Chondrocyte (in vitro differentiated cells): ENCODE data around the gene BCL7A. TPM values are rescaled to one million over a fixed set of nuclear protein-coding genes. Genes with fewer than 3 reads are reported as not detected.

Experiments used
- DNase-seq: peaks from one replicate; pipeline ENCODE4 v3.0.0; 2021; ENCODE audit warnings: mixed read lengths, low spot score
- H3K27ac Mint-ChIP-seq: one replicate; pipeline ENCODE4 v1.8.0; 2021; ENCODE audit warnings: mild to moderate bottlenecking, moderate library complexity, mixed read lengths; ENCODE audit not compliant: unreplicated experiment
- H3K27me3 Mint-ChIP-seq: 2 replicates; pipeline ENCODE4 v1.8.0; 2021; ENCODE audit warnings: low read depth, mixed read lengths
- H3K36me3 Mint-ChIP-seq: 2 replicates; pipeline ENCODE4 v1.8.0; 2021; ENCODE audit warnings: low read depth, mixed read lengths
- H3K4me1 Mint-ChIP-seq: 2 replicates; pipeline ENCODE4 v1.8.0; 2021; ENCODE audit warnings: low read depth, mild to moderate bottlenecking, mixed read lengths
- H3K4me3 Mint-ChIP-seq: one replicate; pipeline ENCODE4 v1.8.0; 2021; ENCODE audit warnings: mild to moderate bottlenecking, moderate library complexity, mixed read lengths; ENCODE audit not compliant: unreplicated experiment
- H3K9me3 Mint-ChIP-seq: 2 replicates; pipeline ENCODE4 v1.8.0; 2021; ENCODE audit warnings: low read depth, mixed read lengths
- CTCF ChIP-seq: fragments of 200-600 bp; sonication (generic); IDR thresholded peaks from 2 replicates; pipeline ENCODE4 v1.5.0; 2021; ENCODE audit warnings: antibody characterized with exemption, mild to moderate bottlenecking, moderate library complexity
- total RNA-seq: library from RNA; stranded (reverse); gene quantifications from 3 replicates; pipeline ENCODE4 v1.2.1, GENCODE V29; 2021

Gene BCL7A
- total RNA-seq, 1 donor from 2014 or later: 10.0 TPM

- no peak for DNase-seq
- Mint-ChIP-seq H3K27ac (no peak overlapping the region), H3K36me3 (no peaks in the 10 kb centered on the region), H3K27me3 (no peaks in the 10 kb centered on the region), H3K4me1 (no peaks in the 10 kb centered on the region), H3K4me3 (no peak overlapping the region), H3K9me3 (peaks cover 2% of the 10 kb centered on the region)
- TF ChIP-seq CTCF: no peak
Measured at GRCh38 chr12:122013136-122013535, 8.5 kb upstream of the BCL7A start.

GRCh38 chr12:122013791-122014590 is 7.7 kb upstream of the BCL7A start:
- H3K4me1 Mint-ChIP-seq: no peaks in the 10 kb centered on the region
- H3K36me3 Mint-ChIP-seq: no peaks in the 10 kb centered on the region
- H3K4me3 Mint-ChIP-seq: no peak overlapping the region
- TF ChIP-seq CTCF: no peak
- H3K27ac Mint-ChIP-seq: no peak overlapping the region
- H3K27me3 Mint-ChIP-seq: no peaks in the 10 kb centered on the region
- peaks cover 7% of the 10 kb centered on the region for H3K9me3 Mint-ChIP-seq
- no peak for DNase-seq

- H3K4me3 Mint-ChIP-seq: no peak overlapping the region
- H3K9me3 Mint-ChIP-seq: peaks cover 7% of the 10 kb centered on the region
- no peak for DNase-seq
- peaks cover 2% of the 10 kb centered on the region for H3K36me3 Mint-ChIP-seq
- H3K27me3 Mint-ChIP-seq: no peaks in the 10 kb centered on the region
- no peak overlapping the region for H3K27ac Mint-ChIP-seq
- TF ChIP-seq CTCF: no peak
- H3K4me1 Mint-ChIP-seq: no peaks in the 10 kb centered on the region
Measured at GRCh38 chr12:122014781-122015180, 6.9 kb upstream of the BCL7A start.

GRCh38 chr12:122018457-122018856 is 3.2 kb upstream of the BCL7A start:
- Mint-ChIP-seq H3K27me3 (no peaks in the 10 kb centered on the region), H3K27ac (no peak overlapping the region), H3K4me1 (peaks cover 12% of the 10 kb centered on the region), H3K4me3 (no peak overlapping the region), H3K9me3 (peaks cover 4% of the 10 kb centered on the region), H3K36me3 (peaks cover 2% of the 10 kb centered on the region)
- TF ChIP-seq CTCF: no peak
- no peak for DNase-seq

- Mint-ChIP-seq H3K27me3 (no peaks in the 10 kb centered on the region), H3K4me3 (no peak overlapping the region), H3K4me1 (peaks cover 15% of the 10 kb centered on the region), H3K36me3 (peaks cover 2% of the 10 kb centered on the region), H3K9me3 (peaks cover 4% of the 10 kb centered on the region), H3K27ac (no peak overlapping the region)
- no peak for DNase-seq
- no peak for TF ChIP-seq CTCF
Measured at GRCh38 chr12:122018937-122019336, 2.7 kb upstream of the BCL7A start.
